Activated naive CD8-positive, alpha-beta T cell treated with anti-CD3 and anti-CD28 coated beads, Interleukin-2, amount 50 U/mL, for 16 hours (primary cell): ENCODE data around the gene PARP12.
"Not testable (repeated sequence)": the region's sequence is repeated elsewhere in the genome, so short reads cannot be mapped to it uniquely, and the experiment has no call there.

Source experiments
- DNase-seq: peaks from one replicate; pipeline ENCODE4 v3.0.0-alpha.2; 2020; ENCODE audit warnings: low read depth, low spot score

PARP12 gene

GRCh38 chr7:140062528-140063299, at the start of gene PARP12:
TSS of gene PARP12 (minus strand) at chr7:140062951. CDS start at chr7:140062847, 104 bp downstream.
- peak; percentile 60 for DNase-seq

GRCh38 chr7:140108777-140109176, 46.0 kb upstream of the PARP12 start:
- not testable (repeated sequence) for DNase-seq

- no peak for DNase-seq
These were observed 33.7 kb upstream of the PARP12 start for GRCh38 chr7:140096459-140096858.

- DNase-seq = no peak
These were observed 30.6 kb upstream of the PARP12 start for GRCh38 chr7:140093375-140093774.

GRCh38 chr7:140085447-140085846, 22.7 kb upstream of the PARP12 start:
- DNase-seq = no peak

GRCh38 chr7:140084972-140085371, 22.2 kb upstream of the PARP12 start:
- DNase-seq = no peak

GRCh38 chr7:140084142-140084655, 21.4 kb upstream of the PARP12 start:
- DNase-seq = no peak

GRCh38 chr7:140082770-140083169, 20.0 kb upstream of the PARP12 start:
- DNase-seq = no peak

- no peak for DNase-seq
These were observed 19.1 kb upstream of the PARP12 start for GRCh38 chr7:140081774-140082425.

- DNase-seq = no peak
These were observed 18.2 kb upstream of the PARP12 start for GRCh38 chr7:140080919-140081318.

- no peak for DNase-seq
These were observed 16.4 kb upstream of the PARP12 start for GRCh38 chr7:140079121-140079536.

- no peak for DNase-seq
These were observed 15.6 kb upstream of the PARP12 start for GRCh38 chr7:140078392-140078791.

GRCh38 chr7:140074780-140075179, 12.0 kb upstream of the PARP12 start:
- no peak for DNase-seq

- no peak for DNase-seq
These were observed 7.8 kb upstream of the PARP12 start for GRCh38 chr7:140070546-140070945.

GRCh38 chr7:140069298-140069949, 6.7 kb upstream of the PARP12 start:
- no peak for DNase-seq

GRCh38 chr7:140068033-140068432, 5.3 kb upstream of the PARP12 start:
- no peak for DNase-seq

GRCh38 chr7:140067052-140067451, 4.3 kb upstream of the PARP12 start:
- DNase-seq = no peak

- no peak for DNase-seq
These were observed 628 bp downstream of the PARP12 start for GRCh38 chr7:140062118-140062527.

GRCh38 chr7:140061607-140061930, 1.2 kb downstream of the PARP12 start:
- DNase-seq = no peak

GRCh38 chr7:140060788-140061606, 1.8 kb downstream of the PARP12 start:
- no peak for DNase-seq

GRCh38 chr7:140060243-140060630, 2.5 kb downstream of the PARP12 start:
- DNase-seq = no peak
